NCI-H2081 (cell line): ENCODE measurements around the gene OR2J1.
A peak's percentile ranks its signal among the peaks of the same experiment; 100 is the strongest.
"Not testable (repeated sequence)": the region's sequence is repeated elsewhere in the genome, so short reads cannot be mapped to it uniquely, and the experiment has no call there.

Experiments used
- DNase-seq, 2 experiments: peaks; one replicate each; lab custom pipeline; 2025; lab: John Stamatoyannopoulos, UW

The OR2J1 gene

GRCh38 chr6:29099190-29099589 is at the start of gene OR2J1:
OR2J1 (plus strand) TSS chr6:29099490; CDS start chr6:29100943, 1,453 bp downstream.
- no peak for DNase-seq

DNA sequence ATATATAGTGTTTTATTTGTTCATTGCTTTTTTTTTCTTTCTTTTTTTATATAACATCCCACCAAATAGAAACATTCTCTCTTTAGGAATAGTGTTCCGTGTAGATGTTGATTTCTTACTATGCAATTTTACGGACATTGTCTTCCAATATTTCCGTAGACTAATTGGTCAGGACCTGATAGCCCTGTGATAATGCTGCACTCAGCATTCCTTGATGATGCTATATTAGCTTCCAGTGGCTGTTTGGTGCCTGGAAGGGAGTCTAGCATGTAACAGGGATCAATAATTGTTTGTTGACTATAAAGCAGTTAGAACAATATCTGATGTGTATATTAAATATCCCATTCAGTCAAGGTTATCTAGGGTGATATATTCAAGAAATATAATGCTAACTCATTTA is 47.6 kb upstream of the OR2J1 start:
- no peak for DNase-seq

- DNase-seq: peak in 1 of 2 experiments; percentile 14
These were observed 27.2 kb upstream of the OR2J1 start for GRCh38 chr6:29071831-29072723.

GRCh38 chr6:29079203-29079602 is 20.1 kb upstream of the OR2J1 start:
- no peak for DNase-seq

GRCh38 chr6:29081312-29081711 is 18.0 kb upstream of the OR2J1 start:
- DNase-seq: no peak

DNA sequence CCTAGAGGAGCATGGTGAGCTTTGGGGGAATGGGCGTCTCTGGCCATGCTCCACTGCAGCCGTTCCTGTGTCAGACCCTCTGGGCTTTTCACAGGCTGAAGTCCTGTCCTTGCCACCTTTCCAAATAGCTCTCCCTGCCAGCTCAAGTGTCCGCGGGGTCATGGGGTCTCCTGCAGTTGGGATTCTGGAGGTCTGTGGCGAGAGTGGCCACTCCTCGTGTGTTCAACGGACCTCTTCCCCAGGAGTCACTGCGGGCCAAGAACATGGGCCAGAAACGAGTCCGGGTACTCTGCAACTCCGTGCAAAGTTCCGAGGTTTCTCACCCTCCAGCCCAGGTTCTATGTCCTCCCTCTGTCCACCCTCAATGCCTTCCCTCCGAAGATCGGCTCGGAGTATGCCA is 16.8 kb upstream of the OR2J1 start:
- DNase-seq: no peak

DNA sequence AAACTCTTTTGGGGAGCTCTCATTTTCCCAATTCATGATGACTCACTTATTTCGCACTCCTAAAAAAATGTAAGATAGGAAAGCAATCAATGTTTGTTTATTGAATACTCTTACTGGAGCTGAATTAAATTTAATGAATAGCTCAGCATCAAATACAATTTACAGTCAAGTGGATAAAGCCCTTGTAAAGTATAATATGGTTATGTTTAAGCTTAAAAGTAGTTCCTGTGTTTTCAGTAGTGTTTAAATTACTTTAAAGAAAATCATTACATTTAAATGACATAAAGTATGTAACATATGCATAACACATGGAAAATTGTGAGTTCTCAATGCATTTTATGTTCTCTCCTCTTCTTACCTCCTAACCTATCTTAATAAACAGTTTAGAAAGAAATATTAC is 12.1 kb upstream of the OR2J1 start, which contains the start of gene OR2B3:
OR2B3 (minus strand) TSS at position 101 of the 400 bp plus-strand sequence; CDS start at position 36, 65 bp downstream.
- DNase-seq: no peak

- DNase-seq: no peak
These were observed 6.3 kb upstream of the OR2J1 start for GRCh38 chr6:29092957-29093356.

- DNase-seq: no peak
These were observed 1.5 kb upstream of the OR2J1 start for GRCh38 chr6:29097803-29098202.

DNA sequence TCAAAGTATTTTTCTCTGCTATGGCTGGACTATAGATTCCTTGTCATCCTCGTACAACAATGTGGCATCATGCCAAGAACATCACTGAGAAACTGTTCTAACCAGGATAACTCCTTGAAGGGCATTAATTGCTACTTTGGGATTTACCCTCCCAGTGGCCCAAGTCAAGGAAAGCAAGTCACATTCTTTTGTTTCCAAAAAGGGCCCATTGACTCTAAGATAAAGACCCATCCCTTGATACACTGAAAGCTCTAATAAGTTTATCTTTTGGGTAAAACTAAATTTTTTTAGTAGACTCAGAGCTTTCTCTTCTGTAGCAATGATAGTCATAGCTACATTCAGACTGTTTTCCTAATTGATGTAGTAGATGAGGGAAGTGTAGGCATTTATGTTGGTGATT is 8.5 kb downstream of the OR2J1 start, which contains the start of gene OR2J3:
OR2J3 (plus strand) TSS at position 301 of the 400 bp plus-strand sequence. CDS start 3,833 bp downstream, outside the sequence.
- no peak for DNase-seq

- no peak for DNase-seq
These were observed 12.8 kb downstream of the OR2J1 start for GRCh38 chr6:29112135-29112534.

GRCh38 chr6:29114964-29115363 is 15.7 kb downstream of the OR2J1 start:
- DNase-seq: not testable (repeated sequence)

- DNase-seq: no peak
These were observed 30.2 kb downstream of the OR2J1 start for GRCh38 chr6:29129326-29130012.

DNA sequence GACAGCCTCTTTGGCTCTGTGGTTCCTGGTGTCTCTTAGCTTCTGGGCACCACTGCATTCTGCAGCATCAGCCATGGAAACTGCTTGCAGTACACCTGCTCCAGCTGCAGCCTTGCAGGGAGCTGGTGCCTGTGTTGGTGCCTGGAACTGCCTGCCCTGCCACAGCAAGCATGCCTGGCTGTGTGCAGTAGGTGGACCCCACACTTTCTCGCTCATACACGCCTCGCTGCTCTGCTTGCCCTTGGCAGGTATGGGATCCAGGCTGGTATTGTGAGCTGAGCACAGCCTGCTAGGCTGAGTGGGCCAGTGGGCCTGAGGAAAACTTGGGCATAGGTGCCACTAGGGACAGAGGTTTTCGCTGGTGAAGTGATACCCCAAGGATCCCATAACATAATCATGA is 31.4 kb downstream of the OR2J1 start:
- no peak for DNase-seq

- no peak for DNase-seq
These were observed 32.4 kb downstream of the OR2J1 start for GRCh38 chr6:29131691-29132090.

- no peak for DNase-seq
These were observed 38.4 kb downstream of the OR2J1 start for GRCh38 chr6:29137724-29138123.

DNA sequence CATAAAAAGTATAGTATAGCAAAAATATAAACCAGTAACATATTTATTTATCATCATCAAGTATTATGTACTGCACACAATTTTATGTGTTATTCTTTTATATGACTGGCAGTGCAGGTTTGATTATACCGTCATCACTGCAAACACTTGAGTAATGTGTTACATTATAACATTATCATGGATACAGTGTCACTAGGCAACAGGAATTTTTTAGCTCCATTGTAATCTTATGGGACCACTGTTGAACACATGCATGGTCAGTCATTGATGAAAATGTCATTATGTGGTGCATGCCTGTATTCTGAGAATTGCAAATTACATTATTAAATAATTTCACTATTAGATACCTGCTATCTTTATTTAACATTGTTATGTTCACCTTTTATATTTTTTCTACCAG is 42.3 kb downstream of the OR2J1 start:
- no peak for DNase-seq

GRCh38 chr6:29142309-29142708 is 43.0 kb downstream of the OR2J1 start:
- no peak for DNase-seq

- DNase-seq: no peak
These were observed 46.9 kb downstream of the OR2J1 start for GRCh38 chr6:29146179-29146578.

DNA sequence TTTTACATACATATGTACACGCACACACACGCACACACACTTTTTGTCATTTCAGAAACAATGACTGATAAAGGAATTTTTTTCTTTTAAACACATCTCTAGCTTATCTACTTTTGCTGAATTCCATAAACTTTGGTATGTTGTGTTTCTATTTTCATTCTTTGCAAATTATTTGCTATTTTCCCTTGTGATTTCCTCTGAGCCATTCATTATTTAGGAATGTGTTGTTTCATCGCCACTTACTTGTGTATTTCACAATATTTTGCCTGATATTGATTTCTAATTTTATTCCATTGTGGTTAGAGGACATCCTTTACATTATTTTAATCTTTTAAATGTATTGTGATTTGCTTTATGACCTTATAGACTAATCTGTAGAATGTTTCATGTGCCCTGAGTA is 47.8 kb downstream of the OR2J1 start:
- DNase-seq: no peak

- DNase-seq: not testable (repeated sequence)
These were observed 50.2 kb downstream of the OR2J1 start for GRCh38 chr6:29149444-29149843.
